Stimulated activated CD8-positive, alpha-beta memory T cell treated with anti-CD3 and anti-CD28 coated beads, Interleukin-7, amount 100 ng/mL, for 24 hours (primary cell): ENCODE measurements around the gene ARHGAP6.

Source experiments
- DNase-seq: peaks from one replicate; pipeline ENCODE4 v3.0.0-alpha.2; 2020; ENCODE audit warnings: low read depth

ARHGAP6 gene

GRCh38 chrX:11423949-11424348 lies 241.8 kb downstream of the ARHGAP6 start:
- DNase-seq = no peak

- no peak for DNase-seq
Measured at GRCh38 chrX:11423362-11423818, 242.3 kb downstream of the ARHGAP6 start.

GRCh38 chrX:11422525-11422857 lies 243.2 kb downstream of the ARHGAP6 start:
- no peak for DNase-seq

- DNase-seq = no peak
Measured at GRCh38 chrX:11421805-11422524, 243.8 kb downstream of the ARHGAP6 start.

GRCh38 chrX:11420851-11421250 lies 244.9 kb downstream of the ARHGAP6 start:
- no peak for DNase-seq

GRCh38 chrX:11419102-11419501 lies 246.6 kb downstream of the ARHGAP6 start:
- DNase-seq = no peak

GRCh38 chrX:11416600-11416999 lies 249.1 kb downstream of the ARHGAP6 start:
- no peak for DNase-seq

GRCh38 chrX:11414091-11414490 lies 251.6 kb downstream of the ARHGAP6 start:
- no peak for DNase-seq

- no peak for DNase-seq
Measured at GRCh38 chrX:11412715-11413623, 252.8 kb downstream of the ARHGAP6 start.

GRCh38 chrX:11409957-11410356 lies 255.8 kb downstream of the ARHGAP6 start:
- no peak for DNase-seq

GRCh38 chrX:11408783-11409182 lies 256.9 kb downstream of the ARHGAP6 start:
- DNase-seq = no peak

- DNase-seq = no peak
Measured at GRCh38 chrX:11408109-11408405, 257.7 kb downstream of the ARHGAP6 start.

- no peak for DNase-seq
Measured at GRCh38 chrX:11407331-11408108, 258.2 kb downstream of the ARHGAP6 start.

- DNase-seq = no peak
Measured at GRCh38 chrX:11406109-11406765, 259.5 kb downstream of the ARHGAP6 start.

GRCh38 chrX:11403631-11404030 lies 262.1 kb downstream of the ARHGAP6 start:
- no peak for DNase-seq

- no peak for DNase-seq
Measured at GRCh38 chrX:11401966-11402365, 263.8 kb downstream of the ARHGAP6 start.

- no peak for DNase-seq
Measured at GRCh38 chrX:11399489-11400094, 266.1 kb downstream of the ARHGAP6 start.

GRCh38 chrX:11398785-11399184 lies 266.9 kb downstream of the ARHGAP6 start:
- no peak for DNase-seq

- DNase-seq = no peak
Measured at GRCh38 chrX:11398139-11398538, 267.6 kb downstream of the ARHGAP6 start.

GRCh38 chrX:11397680-11398079 lies 268.0 kb downstream of the ARHGAP6 start:
- no peak for DNase-seq

- DNase-seq = no peak
Measured at GRCh38 chrX:11395859-11396258, 269.9 kb downstream of the ARHGAP6 start.
